HepG2 (cell line): Measurements from ENCODE around the gene ABAT. TPM values are rescaled to one million over a fixed set of nuclear protein-coding genes. Genes with fewer than 3 reads are reported as not detected.

Experiments
- MEF2D ChIP-seq: sonication (generic); formaldehyde crosslinking; IDR thresholded peaks from 2 replicates; pipeline ENCODE4 v1.5.1; 2020; ENCODE audit warnings: mild to moderate bottlenecking, missing genetic modification reagents
- RAD21 ChIP-seq: fragments of 450-650 bp; formaldehyde crosslinking; IDR thresholded peaks from 2 replicates; pipeline ENCODE4 v1.5.0; 2020; ENCODE audit warnings: mild to moderate bottlenecking
- ZNF256 ChIP-seq: sonication (generic); formaldehyde crosslinking; conservative IDR thresholded peaks from 2 replicates; pipeline ENCODE4 v1.4.0; 2020; ENCODE audit warnings: missing genetic modification reagents
- ZNF670 ChIP-seq: sonication (generic); formaldehyde crosslinking; IDR thresholded peaks from 2 replicates; pipeline ENCODE4 v1.8.0; 2022; ENCODE audit warnings: mild to moderate bottlenecking, missing genetic modification reagents, borderline replicate concordance
- ZNF687 ChIP-seq: sonication (generic); formaldehyde crosslinking; IDR thresholded peaks from 2 replicates; pipeline ENCODE4 v1.5.1; 2020; ENCODE audit warnings: mild to moderate bottlenecking, missing genetic modification reagents, moderate library complexity
- ZNF784 ChIP-seq: sonication (generic); formaldehyde crosslinking; IDR thresholded peaks from 2 replicates; pipeline ENCODE4 v1.5.1; 2020; ENCODE audit warnings: missing genetic modification reagents, mild to moderate bottlenecking, borderline replicate concordance
- ZSCAN25 ChIP-seq: sonication (generic); formaldehyde crosslinking; IDR thresholded peaks from 2 replicates; pipeline ENCODE4 v1.8.0; 2022; ENCODE audit warnings: mild to moderate bottlenecking, missing genetic modification reagents
- polyA plus RNA-seq, 8 experiments: library from polyadenylated mRNA; depleted of rRNA in 3 of 8; stranded (reverse) in 7 of 8; unstranded in 1 of 8; fragments of >200 nt; fragmentation: Illumina TruSeq in 4 of 8; extraction: Trizol in 4 of 8; gene quantifications; 2 replicates each; pipeline versions ENCODE4 v1.2.1 to v1.2.3, GENCODE V29; 2011 to 2016; ENCODE audit warnings: low read depth in 4 of 8, missing spikeins in 1 of 8, mixed read lengths in 1 of 8; ENCODE audit not compliant: insufficient read depth in 1 of 8
- total RNA-seq, 5 experiments: library from RNA; depleted of rRNA; stranded (reverse); fragments of >200 nt; fragmentation: Illumina TruSeq; extraction: Trizol; gene quantifications; 2 replicates each; pipeline ENCODE4 v1.2.3, GENCODE V29; 2016; ENCODE audit warnings: low read depth in 1 of 5
- TF ChIP-seq, protein P1 (sequence below), 2 experiments: fragments of 450-650 bp in 1 of 2; sonication (generic) in 1 of 2; formaldehyde crosslinking in 1 of 2; IDR thresholded peaks; 2 replicates each; pipeline versions ENCODE4 v1.6.1 to v1.8.0; 2016 to 2022; ENCODE audit warnings: antibody characterized with exemption in 1 of 2, mild to moderate bottlenecking in 1 of 2, missing genetic modification reagents in 1 of 2
- TF ChIP-seq, protein P2 (sequence below): sonication (generic); formaldehyde crosslinking; IDR thresholded peaks from 2 replicates; pipeline ENCODE4 v1.5.0; 2020; ENCODE audit warnings: mild to moderate bottlenecking, missing genetic modification reagents
- TF ChIP-seq, protein P3 (sequence below): sonication (generic); formaldehyde crosslinking; conservative IDR thresholded peaks from 2 replicates; pipeline ENCODE4 v1.8.0; 2022; ENCODE audit warnings: missing genetic modification reagents

Gene ABAT
- total and polyA plus RNA-seq, 2 of the 13 experiments (the other 11 are each of a cell fraction or from before 2014, with no cell fraction given), result 47.6 to 97.3 TPM

DNA sequence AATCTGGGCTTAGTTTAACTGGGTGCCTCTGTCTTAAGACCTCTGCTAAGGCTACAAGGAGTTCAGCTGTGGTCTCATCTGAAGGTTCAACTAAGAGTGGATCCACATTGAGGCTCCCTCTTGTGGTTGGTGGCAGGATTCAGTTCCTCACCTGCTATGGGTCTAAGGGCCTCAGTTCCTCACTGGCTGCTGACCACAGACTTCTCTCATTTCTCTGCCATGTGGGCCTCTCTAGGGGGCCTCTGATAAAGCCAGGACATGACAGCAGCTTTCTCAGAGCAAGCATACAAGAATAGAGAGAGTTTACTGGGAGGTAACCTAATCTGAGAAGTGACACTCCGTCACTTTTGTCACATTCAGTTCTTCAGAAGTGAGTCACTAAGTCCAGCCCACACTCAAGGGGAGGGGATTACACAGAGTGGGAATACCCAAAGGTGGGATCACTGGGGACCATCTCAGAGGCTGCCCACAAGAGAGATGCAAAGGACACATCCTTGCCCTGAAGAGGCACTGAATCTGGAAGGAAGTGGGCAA, 19.2 kb upstream of the ABAT start (continued):
- TF ChIP-seq, protein P1, sequence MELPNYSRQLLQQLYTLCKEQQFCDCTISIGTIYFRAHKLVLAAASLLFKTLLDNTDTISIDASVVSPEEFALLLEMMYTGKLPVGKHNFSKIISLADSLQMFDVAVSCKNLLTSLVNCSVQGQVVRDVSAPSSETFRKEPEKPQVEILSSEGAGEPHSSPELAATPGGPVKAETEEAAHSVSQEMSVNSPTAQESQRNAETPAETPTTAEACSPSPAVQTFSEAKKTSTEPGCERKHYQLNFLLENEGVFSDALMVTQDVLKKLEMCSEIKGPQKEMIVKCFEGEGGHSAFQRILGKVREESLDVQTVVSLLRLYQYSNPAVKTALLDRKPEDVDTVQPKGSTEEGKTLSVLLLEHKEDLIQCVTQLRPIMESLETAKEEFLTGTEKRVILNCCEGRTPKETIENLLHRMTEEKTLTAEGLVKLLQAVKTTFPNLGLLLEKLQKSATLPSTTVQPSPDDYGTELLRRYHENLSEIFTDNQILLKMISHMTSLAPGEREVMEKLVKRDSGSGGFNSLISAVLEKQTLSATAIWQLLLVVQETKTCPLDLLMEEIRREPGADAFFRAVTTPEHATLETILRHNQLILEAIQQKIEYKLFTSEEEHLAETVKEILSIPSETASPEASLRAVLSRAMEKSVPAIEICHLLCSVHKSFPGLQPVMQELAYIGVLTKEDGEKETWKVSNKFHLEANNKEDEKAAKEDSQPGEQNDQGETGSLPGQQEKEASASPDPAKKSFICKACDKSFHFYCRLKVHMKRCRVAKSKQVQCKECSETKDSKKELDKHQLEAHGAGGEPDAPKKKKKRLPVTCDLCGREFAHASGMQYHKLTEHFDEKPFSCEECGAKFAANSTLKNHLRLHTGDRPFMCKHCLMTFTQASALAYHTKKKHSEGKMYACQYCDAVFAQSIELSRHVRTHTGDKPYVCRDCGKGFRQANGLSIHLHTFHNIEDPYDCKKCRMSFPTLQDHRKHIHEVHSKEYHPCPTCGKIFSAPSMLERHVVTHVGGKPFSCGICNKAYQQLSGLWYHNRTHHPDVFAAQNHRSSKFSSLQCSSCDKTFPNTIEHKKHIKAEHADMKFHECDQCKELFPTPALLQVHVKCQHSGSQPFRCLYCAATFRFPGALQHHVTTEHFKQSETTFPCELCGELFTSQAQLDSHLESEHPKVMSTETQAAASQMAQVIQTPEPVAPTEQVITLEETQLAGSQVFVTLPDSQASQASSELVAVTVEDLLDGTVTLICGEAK (IDR thresholded peaks at IDR 0.05), result no peak
- TF ChIP-seq, protein P1 (CRISPR knock-in tag; IDR thresholded peaks at IDR 0.05), result peak; percentile 7; the same call in 1 of the 2 replicates
- TF ChIP-seq ZSCAN25 (CRISPR knock-in tag), result no peak
- TF ChIP-seq, protein P2, sequence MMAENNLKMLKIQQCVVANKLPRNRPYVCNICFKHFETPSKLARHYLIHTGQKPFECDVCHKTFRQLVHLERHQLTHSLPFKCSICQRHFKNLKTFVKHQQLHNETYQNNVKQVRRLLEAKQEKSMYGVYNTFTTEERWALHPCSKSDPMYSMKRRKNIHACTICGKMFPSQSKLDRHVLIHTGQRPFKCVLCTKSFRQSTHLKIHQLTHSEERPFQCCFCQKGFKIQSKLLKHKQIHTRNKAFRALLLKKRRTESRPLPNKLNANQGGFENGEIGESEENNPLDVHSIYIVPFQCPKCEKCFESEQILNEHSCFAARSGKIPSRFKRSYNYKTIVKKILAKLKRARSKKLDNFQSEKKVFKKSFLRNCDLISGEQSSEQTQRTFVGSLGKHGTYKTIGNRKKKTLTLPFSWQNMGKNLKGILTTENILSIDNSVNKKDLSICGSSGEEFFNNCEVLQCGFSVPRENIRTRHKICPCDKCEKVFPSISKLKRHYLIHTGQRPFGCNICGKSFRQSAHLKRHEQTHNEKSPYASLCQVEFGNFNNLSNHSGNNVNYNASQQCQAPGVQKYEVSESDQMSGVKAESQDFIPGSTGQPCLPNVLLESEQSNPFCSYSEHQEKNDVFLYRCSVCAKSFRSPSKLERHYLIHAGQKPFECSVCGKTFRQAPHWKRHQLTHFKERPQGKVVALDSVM (CRISPR knock-in tag), result no peak
- TF ChIP-seq ZNF687 (CRISPR knock-in tag), result no peak
- TF ChIP-seq, protein P3, sequence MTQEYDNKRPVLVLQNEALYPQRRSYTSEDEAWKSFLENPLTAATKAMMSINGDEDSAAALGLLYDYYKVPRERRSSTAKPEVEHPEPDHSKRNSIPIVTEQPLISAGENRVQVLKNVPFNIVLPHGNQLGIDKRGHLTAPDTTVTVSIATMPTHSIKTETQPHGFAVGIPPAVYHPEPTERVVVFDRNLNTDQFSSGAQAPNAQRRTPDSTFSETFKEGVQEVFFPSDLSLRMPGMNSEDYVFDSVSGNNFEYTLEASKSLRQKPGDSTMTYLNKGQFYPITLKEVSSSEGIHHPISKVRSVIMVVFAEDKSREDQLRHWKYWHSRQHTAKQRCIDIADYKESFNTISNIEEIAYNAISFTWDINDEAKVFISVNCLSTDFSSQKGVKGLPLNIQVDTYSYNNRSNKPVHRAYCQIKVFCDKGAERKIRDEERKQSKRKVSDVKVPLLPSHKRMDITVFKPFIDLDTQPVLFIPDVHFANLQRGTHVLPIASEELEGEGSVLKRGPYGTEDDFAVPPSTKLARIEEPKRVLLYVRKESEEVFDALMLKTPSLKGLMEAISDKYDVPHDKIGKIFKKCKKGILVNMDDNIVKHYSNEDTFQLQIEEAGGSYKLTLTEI, result no peak
- no peak for TF ChIP-seq MEF2D
- peak; percentile 76 for TF ChIP-seq RAD21 (CRISPR knock-in tag)
- no peak for TF ChIP-seq ZNF784 (CRISPR knock-in tag)
- TF ChIP-seq ZNF670 (CRISPR knock-in tag), result no peak
- TF ChIP-seq ZNF256 (CRISPR knock-in tag), result no peak
